Activated CD4-positive, alpha-beta T cell treated with anti-CD3 and anti-CD28 coated beads, Interleukin-2, amount 10 ng/mL, durations not matched to agents 24 days and 14 days (primary cell): ENCODE measurements around the gene ZBTB47. TPM values are rescaled to one million over a fixed set of nuclear protein-coding genes. Genes with fewer than 3 reads are reported as not detected.

Experiments
- DNase-seq: peaks from one replicate; pipeline ENCODE4 v3.0.0; 2022
- H3K27ac Mint-ChIP-seq: one replicate; pipeline ENCODE4 v1.8.0; 2022; ENCODE audit warnings: mild to moderate bottlenecking, mixed read lengths
- H3K27me3 Mint-ChIP-seq: one replicate; pipeline ENCODE4 v1.8.0; 2022; ENCODE audit warnings: mixed read lengths
- H3K36me3 Mint-ChIP-seq: one replicate; pipeline ENCODE4 v1.8.0; 2022; ENCODE audit warnings: low read depth, mild to moderate bottlenecking, mixed read lengths
- H3K4me1 Mint-ChIP-seq: one replicate; pipeline ENCODE4 v1.8.0; 2021; ENCODE audit warnings: mixed read lengths
- H3K4me3 Mint-ChIP-seq: one replicate; pipeline ENCODE4 v1.8.0; 2022; ENCODE audit warnings: mild to moderate bottlenecking, moderate library complexity, mixed read lengths
- H3K9me3 Mint-ChIP-seq: one replicate; pipeline ENCODE4 v1.8.0; 2021; ENCODE audit warnings: mixed read lengths
- intact Hi-C: fragments of 100-400 bp; cut with micrococcal nuclease; formaldehyde crosslinking; loops from one replicate; pipeline ENCODE4 v1.15.1; 2023
- total RNA-seq: library from RNA; stranded (reverse); gene quantifications from 2 replicates; pipeline ENCODE4 v1.2.3, GENCODE V29; 2022

The ZBTB47 gene
- total RNA-seq, 1 donor from 2014 or later: 1.0 TPM

- no peak for DNase-seq
- H3K4me3 Mint-ChIP-seq: no peak overlapping the region
- no peaks in the 10 kb centered on the region for H3K27me3 Mint-ChIP-seq
- H3K9me3 Mint-ChIP-seq: peaks cover 4% of the 10 kb centered on the region
- H3K4me1 Mint-ChIP-seq: no peaks in the 10 kb centered on the region
- H3K36me3 Mint-ChIP-seq: no peaks in the 10 kb centered on the region
- H3K27ac Mint-ChIP-seq: no peak overlapping the region
- intact Hi-C loops: no loop called here
Observed at GRCh38 chr3:42665050-42665878, 11.8 kb downstream of the ZBTB47 start.

DNA sequence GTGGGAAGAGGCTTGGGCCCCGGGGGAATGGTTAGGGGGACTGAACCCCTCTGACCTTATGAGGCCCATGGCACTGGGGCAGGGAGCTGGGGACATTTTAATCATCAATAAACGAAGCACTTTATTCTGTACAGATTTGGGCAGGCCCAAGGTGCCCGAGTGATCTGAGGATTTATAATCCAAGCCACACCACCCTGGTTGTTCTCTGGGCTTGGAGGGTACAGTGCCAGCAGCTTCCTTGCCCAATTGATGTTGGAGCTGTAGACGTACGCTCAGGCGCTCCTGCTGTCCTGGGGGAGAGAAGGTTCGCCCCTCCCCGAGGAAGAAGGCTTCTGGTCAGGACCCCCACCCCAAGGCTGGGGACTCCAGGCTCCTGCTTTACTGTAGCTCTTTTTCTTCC is 12.5 kb downstream of the ZBTB47 start:
- Mint-ChIP-seq H3K36me3 (no peaks in the 10 kb centered on the region), H3K4me1 (no peaks in the 10 kb centered on the region), H3K9me3 (peaks cover 4% of the 10 kb centered on the region), H3K27me3 (no peaks in the 10 kb centered on the region), H3K4me3 (no peak overlapping the region), H3K27ac (no peak overlapping the region)
- no peak for DNase-seq
- intact Hi-C loops: no loop called here

DNA sequence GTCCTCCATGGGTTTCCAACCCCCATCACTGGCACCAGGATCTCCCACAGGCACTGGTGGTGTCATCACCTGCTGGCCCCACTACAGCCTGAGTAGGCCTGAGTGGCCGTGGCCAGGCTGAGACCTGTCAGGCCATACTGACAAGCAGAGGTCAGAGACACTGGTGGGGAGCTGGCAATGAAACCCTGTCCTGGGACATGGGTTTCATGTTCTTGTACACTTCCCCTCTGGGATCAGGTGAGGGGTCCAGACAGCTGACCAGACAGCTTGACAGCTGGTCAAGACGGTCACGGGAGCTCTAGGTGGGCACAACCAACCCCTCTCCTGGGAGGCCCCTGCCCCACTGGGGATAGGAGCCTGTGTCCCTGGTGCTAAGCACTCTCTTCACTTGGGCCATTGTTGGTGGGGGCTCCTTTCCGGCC is 13.1 kb downstream of the ZBTB47 start:
- Mint-ChIP-seq H3K27me3 (no peaks in the 10 kb centered on the region), H3K36me3 (no peaks in the 10 kb centered on the region), H3K4me3 (no peak overlapping the region), H3K9me3 (peaks cover 4% of the 10 kb centered on the region), H3K27ac (no peak overlapping the region), H3K4me1 (no peaks in the 10 kb centered on the region)
- DNase-seq: no peak
- intact Hi-C loops: no loop called here

GRCh38 chr3:42667096-42667522 is 13.6 kb downstream of the ZBTB47 start:
- intact Hi-C loops: no loop called here
- peaks cover 4% of the 10 kb centered on the region for H3K9me3 Mint-ChIP-seq
- no peak overlapping the region for H3K4me3 Mint-ChIP-seq
- H3K27ac Mint-ChIP-seq: no peak overlapping the region
- no peaks in the 10 kb centered on the region for H3K27me3 Mint-ChIP-seq
- H3K4me1 Mint-ChIP-seq: no peaks in the 10 kb centered on the region
- DNase-seq: no peak
- H3K36me3 Mint-ChIP-seq: no peaks in the 10 kb centered on the region

DNA sequence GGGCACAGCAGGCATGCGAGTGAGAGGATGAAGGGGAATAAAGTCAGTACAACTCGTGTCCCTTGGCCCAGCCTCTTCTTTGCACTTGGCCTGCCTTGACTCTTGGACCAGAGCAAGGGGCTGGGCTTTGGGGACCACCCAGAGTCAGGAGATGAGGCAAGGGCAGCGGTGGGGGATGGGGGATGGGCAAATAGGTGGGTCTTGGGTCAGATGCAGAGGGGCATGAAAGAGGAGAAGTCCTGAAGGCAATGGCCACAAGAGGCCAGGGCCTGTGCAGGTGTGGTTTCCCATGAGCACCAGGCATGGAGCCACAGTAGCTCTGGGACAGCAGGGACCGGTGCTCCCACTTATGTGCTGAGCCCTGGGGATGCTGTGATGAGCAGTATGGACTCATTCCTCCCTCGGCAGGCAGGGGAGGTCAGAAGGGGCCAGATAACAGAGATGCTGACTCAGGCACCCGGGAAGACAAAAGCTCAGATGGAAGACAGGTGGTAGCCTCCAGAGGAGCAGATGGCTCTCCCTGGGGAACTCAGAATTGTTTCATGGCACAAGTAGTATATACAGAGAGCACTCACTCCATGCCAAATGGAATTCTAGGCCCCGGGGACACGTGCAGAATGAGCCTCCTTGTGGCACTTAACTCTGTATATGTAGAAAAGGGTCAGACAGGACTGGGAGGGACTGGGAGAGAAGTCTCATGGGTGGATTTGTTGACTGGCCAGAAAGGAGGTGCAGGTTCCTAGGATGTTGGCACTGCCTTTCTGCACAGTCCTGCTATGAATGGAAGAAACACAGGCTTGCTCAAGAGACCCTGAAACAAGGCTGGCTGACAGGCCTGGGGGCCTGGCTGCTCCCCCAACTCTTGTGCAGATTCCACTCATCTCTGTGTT is 14.3 kb downstream of the ZBTB47 start:
- no peak overlapping the region for H3K4me3 Mint-ChIP-seq
- H3K27ac Mint-ChIP-seq: no peak overlapping the region
- H3K27me3 Mint-ChIP-seq: peaks cover 4% of the 10 kb centered on the region
- no peaks in the 10 kb centered on the region for H3K36me3 Mint-ChIP-seq
- H3K4me1 Mint-ChIP-seq: no peaks in the 10 kb centered on the region
- peaks cover 4% of the 10 kb centered on the region for H3K9me3 Mint-ChIP-seq
- intact Hi-C loops: no loop called here
- no peak for DNase-seq

- no peak overlapping the region for H3K4me3 Mint-ChIP-seq
Observed at GRCh38 chr3:42668413-42668760, 14.9 kb downstream of the ZBTB47 start.

DNA sequence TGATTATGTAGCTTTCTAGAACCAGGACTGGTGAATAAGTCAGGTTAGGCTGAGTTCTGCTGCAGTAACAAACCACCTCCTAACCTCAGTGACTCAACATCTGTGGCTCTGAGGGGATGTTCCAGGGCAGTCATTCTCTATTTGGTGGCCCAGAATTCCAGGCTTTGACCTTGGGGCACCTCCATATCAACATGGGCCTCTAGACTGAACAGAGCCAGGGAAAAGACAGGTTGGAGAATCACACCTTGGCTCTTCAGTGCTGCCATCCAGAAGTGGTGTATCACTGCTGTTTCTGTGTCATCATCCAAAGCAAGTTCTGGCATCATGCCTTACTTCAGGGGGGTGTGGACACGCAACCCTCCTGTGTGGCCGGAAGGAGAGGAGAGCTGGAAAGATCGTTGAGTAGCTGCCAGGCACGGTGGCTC is 15.3 kb downstream of the ZBTB47 start:
- Mint-ChIP-seq H3K4me1 (no peaks in the 10 kb centered on the region), H3K27me3 (peaks cover 5% of the 10 kb centered on the region), H3K9me3 (peaks cover 4% of the 10 kb centered on the region), H3K4me3 (no peak overlapping the region), H3K36me3 (no peaks in the 10 kb centered on the region), H3K27ac (no peak overlapping the region)
- intact Hi-C loops: no loop called here
- DNase-seq: no peak

More at GRCh38 chr3:42668413-42668760, 14.9 kb downstream of the ZBTB47 start:
- intact Hi-C loops: no loop called here
- Mint-ChIP-seq H3K4me1 (no peaks in the 10 kb centered on the region), H3K27ac (no peak overlapping the region), H3K9me3 (peaks cover 4% of the 10 kb centered on the region), H3K27me3 (peaks cover 4% of the 10 kb centered on the region), H3K36me3 (no peaks in the 10 kb centered on the region)
- DNase-seq: no peak

GRCh38 chr3:42670051-42670576 is 16.6 kb downstream of the ZBTB47 start:
- H3K36me3 Mint-ChIP-seq: no peaks in the 10 kb centered on the region
- no peak for DNase-seq
- H3K4me1 Mint-ChIP-seq: no peaks in the 10 kb centered on the region
- no peak overlapping the region for H3K27ac Mint-ChIP-seq
- H3K9me3 Mint-ChIP-seq: peaks cover 4% of the 10 kb centered on the region
- intact Hi-C loops: no loop called here
- no peak overlapping the region for H3K4me3 Mint-ChIP-seq
- peaks cover 11% of the 10 kb centered on the region for H3K27me3 Mint-ChIP-seq

DNA sequence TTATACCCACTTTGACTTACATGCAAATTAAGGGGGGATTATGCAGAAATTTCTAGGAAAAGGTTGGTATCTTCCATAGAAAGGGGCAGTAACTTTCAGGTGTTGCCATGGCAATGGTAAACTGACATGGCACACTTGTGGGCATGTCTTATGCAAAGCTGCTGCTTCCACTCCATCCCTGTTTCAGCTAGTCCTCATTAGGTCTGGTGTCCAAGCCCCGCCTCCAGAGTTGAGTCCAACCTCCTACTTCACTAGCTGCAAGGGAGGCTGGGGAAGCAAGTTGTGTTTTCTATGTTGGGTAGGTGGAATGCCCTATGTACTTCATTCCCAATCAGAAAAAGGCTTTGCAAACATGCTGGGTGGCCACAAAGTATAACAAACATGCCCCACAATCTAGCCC is 17.2 kb downstream of the ZBTB47 start:
- Mint-ChIP-seq H3K9me3 (peaks cover 4% of the 10 kb centered on the region), H3K27ac (no peak overlapping the region), H3K4me1 (no peaks in the 10 kb centered on the region), H3K27me3 (peaks cover 11% of the 10 kb centered on the region), H3K36me3 (no peaks in the 10 kb centered on the region), H3K4me3 (no peak overlapping the region)
- intact Hi-C loops: no loop called here
- DNase-seq: no peak

GRCh38 chr3:42672515-42672914 is 19.0 kb downstream of the ZBTB47 start:
- no peaks in the 10 kb centered on the region for H3K36me3 Mint-ChIP-seq
- intact Hi-C loops: no loop called here
- H3K4me1 Mint-ChIP-seq: no peaks in the 10 kb centered on the region
- H3K27me3 Mint-ChIP-seq: peaks cover 11% of the 10 kb centered on the region
- H3K9me3 Mint-ChIP-seq: peaks cover 14% of the 10 kb centered on the region
- no peak overlapping the region for H3K4me3 Mint-ChIP-seq
- no peak for DNase-seq
- no peak overlapping the region for H3K27ac Mint-ChIP-seq

DNA sequence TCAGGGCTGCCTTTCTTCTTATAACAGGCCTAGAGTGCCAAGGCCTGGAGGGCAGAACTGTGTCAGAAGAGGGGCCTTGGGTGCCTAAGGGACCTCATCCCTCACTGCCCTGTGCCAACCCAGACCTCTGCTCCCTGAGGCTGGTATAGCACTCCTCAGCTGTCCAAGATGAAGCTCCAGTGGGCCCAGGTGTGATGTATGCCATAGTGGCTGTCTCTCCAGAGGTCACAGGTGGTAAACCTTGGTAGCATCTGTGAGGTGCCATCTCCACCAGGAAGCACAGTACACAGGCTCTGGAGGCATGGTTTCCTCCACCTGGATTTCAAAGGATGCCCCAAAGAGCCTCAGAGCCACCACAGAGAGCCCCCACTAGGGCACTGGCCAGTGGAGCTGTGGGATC is 19.6 kb downstream of the ZBTB47 start:
- intact Hi-C loops: no loop called here
- no peak for DNase-seq
- H3K27me3 Mint-ChIP-seq: peaks cover 11% of the 10 kb centered on the region
- H3K4me1 Mint-ChIP-seq: no peaks in the 10 kb centered on the region
- no peak overlapping the region for H3K4me3 Mint-ChIP-seq
- no peak overlapping the region for H3K27ac Mint-ChIP-seq
- peaks cover 17% of the 10 kb centered on the region for H3K9me3 Mint-ChIP-seq
- no peaks in the 10 kb centered on the region for H3K36me3 Mint-ChIP-seq

- H3K4me3 Mint-ChIP-seq: no peak overlapping the region
- H3K27me3 Mint-ChIP-seq: peaks cover 11% of the 10 kb centered on the region
- H3K36me3 Mint-ChIP-seq: no peaks in the 10 kb centered on the region
- H3K4me1 Mint-ChIP-seq: no peaks in the 10 kb centered on the region
- no peak overlapping the region for H3K27ac Mint-ChIP-seq
- intact Hi-C loops: no loop called here
- no peak for DNase-seq
- peaks cover 21% of the 10 kb centered on the region for H3K9me3 Mint-ChIP-seq
Observed at GRCh38 chr3:42674146-42674545, 20.6 kb downstream of the ZBTB47 start.

DNA sequence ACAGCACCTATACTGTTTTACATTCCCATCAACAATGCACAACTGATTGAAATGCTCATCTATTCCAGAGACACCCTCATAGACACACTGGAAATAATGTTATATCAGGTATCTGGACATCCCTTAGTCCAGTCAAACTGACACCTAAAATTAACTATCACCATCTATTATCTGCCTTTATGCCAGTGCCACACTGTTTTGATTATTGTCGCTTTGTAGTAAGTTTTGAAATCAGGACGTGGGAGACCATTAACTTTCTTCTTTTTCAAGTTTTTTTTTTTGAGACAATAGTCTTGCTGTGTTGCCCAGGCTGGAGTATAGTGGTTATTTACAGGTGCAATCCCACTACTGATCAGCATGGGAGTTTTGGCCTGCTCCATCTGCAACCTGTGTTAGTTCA is 22.4 kb downstream of the ZBTB47 start:
- Mint-ChIP-seq H3K9me3 (peaks cover 23% of the 10 kb centered on the region), H3K27ac (no peak overlapping the region), H3K36me3 (no peaks in the 10 kb centered on the region), H3K4me1 (no peaks in the 10 kb centered on the region), H3K4me3 (no peak overlapping the region), H3K27me3 (peaks cover 11% of the 10 kb centered on the region)
- intact Hi-C loops: no loop called here
- no peak for DNase-seq

GRCh38 chr3:42678447-42678846 is 24.9 kb downstream of the ZBTB47 start:
- no peak for DNase-seq
- Mint-ChIP-seq H3K36me3 (no peaks in the 10 kb centered on the region), H3K4me1 (no peaks in the 10 kb centered on the region), H3K4me3 (no peak overlapping the region), H3K27ac (no peak overlapping the region), H3K9me3 (peaks cover 23% of the 10 kb centered on the region), H3K27me3 (peaks cover 10% of the 10 kb centered on the region)
- intact Hi-C loops: no loop called here
